Uterus (tissue), 4 donors: ENCODE measurements around the gene SMR3B. TPM values are rescaled to one million over a fixed set of nuclear protein-coding genes. Genes with fewer than 3 reads are reported as not detected.

Experiments
- DNase-seq, 2 donors: peaks; one replicate each; pipeline ENCODE4 v3.0.0-alpha.2; 2019 to 2020
- H3K27ac ChIP-seq, 2 donors: fragments of 200-600 bp; sonication (generic); 1 replicate in 1 of 2; 2 replicates in 1 of 2; pipeline ENCODE4 v1.5.1; 2016 to 2018
- H3K27me3 ChIP-seq, 2 donors: fragments of 200-600 bp; sonication (generic); one replicate each; pipeline ENCODE4 v1.5.1; 2018 to 2019; ENCODE audit warnings: control low read depth in 1 of 2
- H3K36me3 ChIP-seq, 2 donors: fragments of 200-600 bp; sonication (generic); one replicate each; pipeline ENCODE4 v1.5.1; 2019; ENCODE audit warnings: control low read depth in 1 of 2
- H3K4me1 ChIP-seq, 2 donors: fragments of 200-600 bp; sonication (generic); one replicate each; pipeline ENCODE4 v1.5.1; 2018 to 2019; ENCODE audit warnings: control low read depth in 1 of 2
- H3K4me3 ChIP-seq, 2 donors: fragments of 200-600 bp; sonication (generic); 1 replicate in 1 of 2; 2 replicates in 1 of 2; pipeline ENCODE4 v1.5.1; 2018 to 2019; ENCODE audit warnings: mild to moderate bottlenecking in 1 of 2
- H3K9me3 ChIP-seq, 2 donors: fragments of 200-600 bp; sonication (generic); one replicate each; pipeline ENCODE4 v1.5.1; 2019; ENCODE audit warnings: control low read depth in 1 of 2
- POLR2A ChIP-seq, 2 donors: fragments of 450-650 bp; IDR thresholded peaks; one replicate each; pipeline ENCODE4 v1.6.1; 2016; ENCODE audit warnings: antibody characterized with exemption in 2 of 2, mild to moderate bottlenecking in 1 of 2, moderate library complexity in 1 of 2
- intact Hi-C: fragments of 100-400 bp; cut with DNase I; formaldehyde crosslinking; loops from one replicate; pipeline ENCODE4 v1.15.1; 2023; ENCODE audit warnings: low total_unique reads
- total RNA-seq, 4 donors: library from RNA; depleted of rRNA in 3 of 4; stranded (reverse); fragments of >200 nt in 3 of 4; gene quantifications; one replicate each; pipeline versions ENCODE4 v1.1.0 to v1.2.4, GENCODE V29; 2014 to 2023
- TF ChIP-seq, protein P1 (sequence below), 4 experiments: fragments of 200-600 bp in 2 of 4; fragments of 450-650 bp in 2 of 4; sonication (generic) in 2 of 4; IDR thresholded peaks; one replicate each; pipeline ENCODE4 v1.5.1; 2016 to 2019; ENCODE audit warnings: antibody characterized with exemption in 4 of 4, mild to moderate bottlenecking in 2 of 4, moderate library complexity in 1 of 4
- donor health status: DM: yes; HTN: yes; CAD: no.

Gene SMR3B
- total RNA-seq, 4 donors from 2014 or later, result not detected

DNA sequence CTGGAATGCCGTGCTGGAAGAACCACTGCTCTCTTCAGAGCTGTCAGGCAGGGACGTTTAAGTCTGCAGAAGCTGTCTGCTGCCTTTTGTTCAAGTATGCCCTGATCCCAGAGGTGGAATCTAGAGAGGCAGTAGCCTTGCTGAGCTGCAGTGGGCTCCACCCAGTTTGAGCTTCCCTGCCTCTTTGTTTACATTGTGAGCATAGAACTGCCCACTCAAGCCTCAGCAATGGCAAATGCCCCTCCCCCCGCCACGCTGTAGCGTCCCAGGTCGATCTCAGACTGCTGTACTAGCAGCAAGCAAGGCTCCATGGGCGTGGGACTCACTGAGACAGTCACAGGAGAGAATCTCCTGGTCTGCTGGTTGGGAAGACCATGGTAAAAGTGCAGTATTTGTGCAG, 54.3 kb downstream of the SMR3B start:
- H3K9me3 ChIP-seq, result no peaks in the 10 kb centered on the region
- H3K4me3 ChIP-seq, result no peak overlapping the region
- no peak for DNase-seq
- no peaks in the 10 kb centered on the region for H3K4me1 ChIP-seq
- H3K36me3 ChIP-seq, result no peaks in the 10 kb centered on the region
- intact Hi-C loops, result no loop called here
- H3K27me3 ChIP-seq, result no peaks in the 10 kb centered on the region
- no peak overlapping the region for H3K27ac ChIP-seq
- TF ChIP-seq, protein P1, sequence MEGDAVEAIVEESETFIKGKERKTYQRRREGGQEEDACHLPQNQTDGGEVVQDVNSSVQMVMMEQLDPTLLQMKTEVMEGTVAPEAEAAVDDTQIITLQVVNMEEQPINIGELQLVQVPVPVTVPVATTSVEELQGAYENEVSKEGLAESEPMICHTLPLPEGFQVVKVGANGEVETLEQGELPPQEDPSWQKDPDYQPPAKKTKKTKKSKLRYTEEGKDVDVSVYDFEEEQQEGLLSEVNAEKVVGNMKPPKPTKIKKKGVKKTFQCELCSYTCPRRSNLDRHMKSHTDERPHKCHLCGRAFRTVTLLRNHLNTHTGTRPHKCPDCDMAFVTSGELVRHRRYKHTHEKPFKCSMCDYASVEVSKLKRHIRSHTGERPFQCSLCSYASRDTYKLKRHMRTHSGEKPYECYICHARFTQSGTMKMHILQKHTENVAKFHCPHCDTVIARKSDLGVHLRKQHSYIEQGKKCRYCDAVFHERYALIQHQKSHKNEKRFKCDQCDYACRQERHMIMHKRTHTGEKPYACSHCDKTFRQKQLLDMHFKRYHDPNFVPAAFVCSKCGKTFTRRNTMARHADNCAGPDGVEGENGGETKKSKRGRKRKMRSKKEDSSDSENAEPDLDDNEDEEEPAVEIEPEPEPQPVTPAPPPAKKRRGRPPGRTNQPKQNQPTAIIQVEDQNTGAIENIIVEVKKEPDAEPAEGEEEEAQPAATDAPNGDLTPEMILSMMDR (IDR thresholded peaks at IDR 0.05), result no peak
- no peak for TF ChIP-seq POLR2A (IDR thresholded peaks at IDR 0.05)

Other genes starting within 250 kb of the SMR3B start
- gene PRR27, start 228.9 kb upstream of the SMR3B start, total RNA-seq, result not detected
- gene ODAM, start 187.4 kb upstream of the SMR3B start, total RNA-seq, result under 1 TPM in 1 of 4 donors, not detected in 3; 0.35 TPM
- not detected for gene FDCSP, start 157.0 kb upstream of the SMR3B start, total RNA-seq
- gene CSN3, start 140.5 kb upstream of the SMR3B start, total RNA-seq, result not detected
- gene CABS1, start 48.1 kb upstream of the SMR3B start, total RNA-seq, result under 1 TPM in 1 of 4 donors, not detected in 3; 0.28 TPM
- gene SMR3A, start 22.4 kb upstream of the SMR3B start, total RNA-seq, result not detected
- not detected for gene OPRPN, start 14.8 kb downstream of the SMR3B start, total RNA-seq
- not detected for gene MUC7, start 89.1 kb downstream of the SMR3B start, total RNA-seq
- gene AMTN, start 135.4 kb downstream of the SMR3B start, total RNA-seq, result not detected
- gene AMBN, start 209.1 kb downstream of the SMR3B start, total RNA-seq, result not detected
- under 1 TPM in 2 of 4 donors, not detected in 2; 0.24 to 0.83 TPM for gene ENAM, start 245.6 kb downstream of the SMR3B start, total RNA-seq